SK-N-SH treated with all-trans-retinoic acid at 6 μM for 48 hours (cell line): Measurements from ENCODE around the gene ACP2.
"Not testable (repeated sequence)": the region's sequence is repeated elsewhere in the genome, so short reads cannot be mapped to it uniquely, and the experiment has no call there.

Experiments
- ATAC-seq: fragments of 200-7000 bp; cut with Tn5 transposase; 3 replicates; pipeline ENCODE4 v1.9.1; 2020; ENCODE audit warnings: mild to moderate bottlenecking, moderate library complexity
- ARNTL ChIP-seq: fragments of 450-650 bp; formaldehyde crosslinking; IDR thresholded peaks from 2 replicates; pipeline ENCODE4 v1.5.0; 2020; ENCODE audit warnings: low read depth, mild to moderate bottlenecking, moderate library complexity, borderline replicate concordance
- BACH2 ChIP-seq: fragments of 250-450 bp; sonication (Bioruptor Pico); IDR thresholded peaks from 2 replicates; pipeline ENCODE4 v1.9.0; 2021; ENCODE audit warnings: mild to moderate bottlenecking, borderline replicate concordance
- ESRRG ChIP-seq: fragments of 250-450 bp; sonication (Bioruptor Pico); IDR thresholded peaks from 2 replicates; pipeline ENCODE4 v1.6.1; 2021; ENCODE audit warnings: mild to moderate bottlenecking
- ISL1 ChIP-seq: fragments of 250-450 bp; sonication (Bioruptor Pico); IDR thresholded peaks from 2 replicates; pipeline ENCODE4 v2.1.2; 2022; ENCODE audit warnings: mild to moderate bottlenecking, moderate library complexity
- OSR1 ChIP-seq: fragments of 250-450 bp; sonication (Bioruptor Pico); IDR thresholded peaks from 2 replicates; pipeline ENCODE4 v1.8.0; 2022; ENCODE audit warnings: moderate library complexity, mild to moderate bottlenecking, inconsistent platforms
- RARB ChIP-seq: fragments of 250-450 bp; sonication (Bioruptor Pico); IDR thresholded peaks from 2 replicates; pipeline ENCODE4 v1.8.0; 2021; ENCODE audit warnings: mild to moderate bottlenecking, moderate library complexity
- SNAI2 ChIP-seq: fragments of 250-450 bp; sonication (Bioruptor Pico); IDR thresholded peaks from 2 replicates; pipeline ENCODE4 v1.5.0; 2020; ENCODE audit warnings: mild to moderate bottlenecking, moderate library complexity
- TCF4 ChIP-seq: fragments of 250-450 bp; sonication (Bioruptor Pico); IDR thresholded peaks from 2 replicates; pipeline ENCODE4 v1.8.0; 2021; ENCODE audit warnings: mild to moderate bottlenecking, moderate library complexity, borderline replicate concordance
- TOX ChIP-seq: fragments of 250-450 bp; sonication (Bioruptor Pico); IDR thresholded peaks from 2 replicates; pipeline ENCODE4 v1.8.0; 2021; ENCODE audit warnings: mild to moderate bottlenecking, moderate library complexity, borderline replicate concordance
- ZFP3 ChIP-seq: fragments of 250-450 bp; sonication (Bioruptor Pico); IDR thresholded peaks from 2 replicates; pipeline ENCODE4 v1.5.0; 2020; ENCODE audit warnings: mild to moderate bottlenecking, moderate library complexity
- ZFP30 ChIP-seq: fragments of 450-650 bp; formaldehyde crosslinking; IDR thresholded peaks from 2 replicates; pipeline ENCODE4 v1.5.0; 2022; ENCODE audit warnings: mild to moderate bottlenecking, moderate library complexity
- ZNF565 ChIP-seq: fragments of 450-650 bp; formaldehyde crosslinking; conservative IDR thresholded peaks from 2 replicates; pipeline ENCODE4 v1.5.0; 2020; ENCODE audit warnings: low read depth, mild to moderate bottlenecking, moderate library complexity
- TF ChIP-seq, protein P1 (sequence below): fragments of 250-450 bp; sonication (Bioruptor Pico); IDR thresholded peaks from 2 replicates; pipeline ENCODE4 v1.5.0; 2020; ENCODE audit warnings: mild to moderate bottlenecking, moderate library complexity
- TF ChIP-seq, protein P2 (sequence below): fragments of 250-450 bp; sonication (Bioruptor Pico); IDR thresholded peaks from 2 replicates; pipeline ENCODE4 v1.5.1; 2020; ENCODE audit warnings: low read depth, mild to moderate bottlenecking, moderate library complexity
- TF ChIP-seq, protein P3 (sequence below): fragments of 250-450 bp; sonication (Bioruptor Pico); IDR thresholded peaks from 2 replicates; pipeline ENCODE4 v1.8.0; 2020; ENCODE audit warnings: mild to moderate bottlenecking, moderate library complexity, borderline replicate concordance
- TF ChIP-seq, protein P4 (sequence below): fragments of 250-450 bp; sonication (Bioruptor Pico); IDR thresholded peaks from 2 replicates; pipeline ENCODE4 v1.8.0; 2021; ENCODE audit warnings: low read depth, mild to moderate bottlenecking, moderate library complexity, borderline replicate concordance
- TF ChIP-seq, protein P5 (sequence below): fragments of 250-450 bp; sonication (Bioruptor Pico); IDR thresholded peaks from 2 replicates; pipeline ENCODE4 v1.5.1; 2021; ENCODE audit warnings: mild to moderate bottlenecking, moderate library complexity

ACP2 gene

DNA sequence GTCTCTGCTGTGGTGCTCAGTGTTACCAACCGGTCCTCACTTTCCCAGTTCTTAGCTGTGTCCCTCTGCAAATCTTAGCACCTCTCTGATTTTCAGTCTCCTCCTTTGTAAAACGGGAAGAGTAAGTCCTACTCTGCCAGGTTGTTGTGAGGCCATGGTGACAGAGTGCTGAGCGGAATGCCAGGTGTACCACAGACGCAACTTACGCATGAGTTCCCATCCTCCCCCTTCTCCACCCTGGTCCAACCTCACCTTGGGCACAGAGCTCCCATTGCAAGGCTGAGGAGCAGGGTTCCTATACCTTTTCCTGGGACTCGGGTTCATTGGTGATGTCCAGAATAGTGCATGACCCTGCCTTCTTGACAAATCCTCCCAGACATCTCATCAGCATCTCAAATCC is 41.2 kb downstream of the ACP2 start:
- no peak for ATAC-seq
- TF ChIP-seq, protein P1, sequence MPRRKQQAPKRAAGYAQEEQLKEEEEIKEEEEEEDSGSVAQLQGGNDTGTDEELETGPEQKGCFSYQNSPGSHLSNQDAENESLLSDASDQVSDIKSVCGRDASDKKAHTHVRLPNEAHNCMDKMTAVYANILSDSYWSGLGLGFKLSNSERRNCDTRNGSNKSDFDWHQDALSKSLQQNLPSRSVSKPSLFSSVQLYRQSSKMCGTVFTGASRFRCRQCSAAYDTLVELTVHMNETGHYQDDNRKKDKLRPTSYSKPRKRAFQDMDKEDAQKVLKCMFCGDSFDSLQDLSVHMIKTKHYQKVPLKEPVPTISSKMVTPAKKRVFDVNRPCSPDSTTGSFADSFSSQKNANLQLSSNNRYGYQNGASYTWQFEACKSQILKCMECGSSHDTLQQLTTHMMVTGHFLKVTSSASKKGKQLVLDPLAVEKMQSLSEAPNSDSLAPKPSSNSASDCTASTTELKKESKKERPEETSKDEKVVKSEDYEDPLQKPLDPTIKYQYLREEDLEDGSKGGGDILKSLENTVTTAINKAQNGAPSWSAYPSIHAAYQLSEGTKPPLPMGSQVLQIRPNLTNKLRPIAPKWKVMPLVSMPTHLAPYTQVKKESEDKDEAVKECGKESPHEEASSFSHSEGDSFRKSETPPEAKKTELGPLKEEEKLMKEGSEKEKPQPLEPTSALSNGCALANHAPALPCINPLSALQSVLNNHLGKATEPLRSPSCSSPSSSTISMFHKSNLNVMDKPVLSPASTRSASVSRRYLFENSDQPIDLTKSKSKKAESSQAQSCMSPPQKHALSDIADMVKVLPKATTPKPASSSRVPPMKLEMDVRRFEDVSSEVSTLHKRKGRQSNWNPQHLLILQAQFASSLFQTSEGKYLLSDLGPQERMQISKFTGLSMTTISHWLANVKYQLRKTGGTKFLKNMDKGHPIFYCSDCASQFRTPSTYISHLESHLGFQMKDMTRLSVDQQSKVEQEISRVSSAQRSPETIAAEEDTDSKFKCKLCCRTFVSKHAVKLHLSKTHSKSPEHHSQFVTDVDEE (CRISPR knock-in tag): no peak
- no peak for TF ChIP-seq RARB (CRISPR knock-in tag)
- no peak for TF ChIP-seq SNAI2 (CRISPR knock-in tag)
- no peak for TF ChIP-seq ARNTL (CRISPR knock-in tag)
- TF ChIP-seq OSR1 (CRISPR knock-in tag): no peak
- TF ChIP-seq ZNF565 (CRISPR knock-in tag): no peak
- TF ChIP-seq, protein P2, sequence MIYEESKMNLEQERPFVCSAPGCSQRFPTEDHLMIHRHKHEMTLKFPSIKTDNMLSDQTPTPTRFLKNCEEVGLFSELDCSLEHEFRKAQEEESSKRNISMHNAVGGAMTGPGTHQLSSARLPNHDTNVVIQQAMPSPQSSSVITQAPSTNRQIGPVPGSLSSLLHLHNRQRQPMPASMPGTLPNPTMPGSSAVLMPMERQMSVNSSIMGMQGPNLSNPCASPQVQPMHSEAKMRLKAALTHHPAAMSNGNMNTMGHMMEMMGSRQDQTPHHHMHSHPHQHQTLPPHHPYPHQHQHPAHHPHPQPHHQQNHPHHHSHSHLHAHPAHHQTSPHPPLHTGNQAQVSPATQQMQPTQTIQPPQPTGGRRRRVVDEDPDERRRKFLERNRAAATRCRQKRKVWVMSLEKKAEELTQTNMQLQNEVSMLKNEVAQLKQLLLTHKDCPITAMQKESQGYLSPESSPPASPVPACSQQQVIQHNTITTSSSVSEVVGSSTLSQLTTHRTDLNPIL: no peak
- TF ChIP-seq, protein P3, sequence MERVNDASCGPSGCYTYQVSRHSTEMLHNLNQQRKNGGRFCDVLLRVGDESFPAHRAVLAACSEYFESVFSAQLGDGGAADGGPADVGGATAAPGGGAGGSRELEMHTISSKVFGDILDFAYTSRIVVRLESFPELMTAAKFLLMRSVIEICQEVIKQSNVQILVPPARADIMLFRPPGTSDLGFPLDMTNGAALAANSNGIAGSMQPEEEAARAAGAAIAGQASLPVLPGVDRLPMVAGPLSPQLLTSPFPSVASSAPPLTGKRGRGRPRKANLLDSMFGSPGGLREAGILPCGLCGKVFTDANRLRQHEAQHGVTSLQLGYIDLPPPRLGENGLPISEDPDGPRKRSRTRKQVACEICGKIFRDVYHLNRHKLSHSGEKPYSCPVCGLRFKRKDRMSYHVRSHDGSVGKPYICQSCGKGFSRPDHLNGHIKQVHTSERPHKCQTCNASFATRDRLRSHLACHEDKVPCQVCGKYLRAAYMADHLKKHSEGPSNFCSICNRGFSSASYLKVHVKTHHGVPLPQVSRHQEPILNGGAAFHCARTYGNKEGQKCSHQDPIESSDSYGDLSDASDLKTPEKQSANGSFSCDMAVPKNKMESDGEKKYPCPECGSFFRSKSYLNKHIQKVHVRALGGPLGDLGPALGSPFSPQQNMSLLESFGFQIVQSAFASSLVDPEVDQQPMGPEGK (CRISPR knock-in tag): no peak
- TF ChIP-seq, protein P4, sequence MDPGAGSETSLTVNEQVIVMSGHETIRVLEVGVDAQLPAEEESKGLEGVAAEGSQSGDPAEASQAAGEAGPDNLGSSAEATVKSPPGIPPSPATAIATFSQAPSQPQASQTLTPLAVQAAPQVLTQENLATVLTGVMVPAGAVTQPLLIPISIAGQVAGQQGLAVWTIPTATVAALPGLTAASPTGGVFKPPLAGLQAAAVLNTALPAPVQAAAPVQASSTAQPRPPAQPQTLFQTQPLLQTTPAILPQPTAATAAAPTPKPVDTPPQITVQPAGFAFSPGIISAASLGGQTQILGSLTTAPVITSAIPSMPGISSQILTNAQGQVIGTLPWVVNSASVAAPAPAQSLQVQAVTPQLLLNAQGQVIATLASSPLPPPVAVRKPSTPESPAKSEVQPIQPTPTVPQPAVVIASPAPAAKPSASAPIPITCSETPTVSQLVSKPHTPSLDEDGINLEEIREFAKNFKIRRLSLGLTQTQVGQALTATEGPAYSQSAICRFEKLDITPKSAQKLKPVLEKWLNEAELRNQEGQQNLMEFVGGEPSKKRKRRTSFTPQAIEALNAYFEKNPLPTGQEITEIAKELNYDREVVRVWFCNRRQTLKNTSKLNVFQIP (CRISPR knock-in tag): no peak
- TF ChIP-seq ZFP3 (CRISPR knock-in tag): no peak
- no peak for TF ChIP-seq ESRRG (CRISPR knock-in tag)
- TF ChIP-seq TCF4: no peak
- TF ChIP-seq ZFP30 (CRISPR knock-in tag): no peak
- TF ChIP-seq TOX (CRISPR knock-in tag): no peak
- TF ChIP-seq BACH2 (CRISPR knock-in tag): no peak
- no peak for TF ChIP-seq ISL1 (CRISPR knock-in tag)
- TF ChIP-seq, all 23 proteins: peak for 0

DNA sequence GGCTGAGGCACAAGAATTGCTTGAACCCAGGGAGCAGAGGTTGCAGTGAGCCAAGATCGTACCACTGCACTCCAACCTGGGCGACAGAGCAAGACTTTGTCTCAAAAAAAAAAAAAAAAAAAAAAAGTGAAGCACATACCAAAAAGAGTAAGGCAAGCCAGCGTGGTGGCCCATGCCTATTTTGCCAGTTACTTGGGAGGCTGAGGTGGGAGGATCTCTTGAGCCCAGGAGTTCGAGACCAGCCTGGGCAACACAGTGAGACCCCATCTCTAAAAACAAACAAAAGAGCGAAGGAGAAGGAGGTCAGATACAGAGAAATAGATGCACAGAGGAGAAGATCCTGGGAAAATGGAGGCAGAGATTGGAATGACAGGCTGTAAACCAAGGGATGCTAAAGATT is 42.0 kb downstream of the ACP2 start:
- ATAC-seq: not testable (repeated sequence)

DNA sequence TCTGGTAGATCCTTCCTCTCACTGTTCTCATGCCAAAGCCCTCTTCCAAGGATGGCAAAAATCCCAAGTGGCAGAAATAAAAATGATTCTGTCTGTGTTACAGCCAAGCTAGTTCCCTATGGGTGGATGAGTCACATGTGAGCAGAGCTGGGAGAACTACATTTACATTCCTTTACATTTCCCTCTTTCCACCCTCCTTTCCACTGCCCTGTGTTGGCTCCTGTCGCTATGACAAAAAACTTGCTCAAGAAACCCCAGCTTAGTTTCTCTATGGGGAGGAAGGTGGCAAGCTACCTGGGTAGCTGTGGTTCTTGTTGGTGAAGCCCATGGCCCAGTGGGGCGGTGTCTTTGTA is 44.0 kb downstream of the ACP2 start:
- no peak for TF ChIP-seq ARNTL (CRISPR knock-in tag)
- TF ChIP-seq, protein P1 (CRISPR knock-in tag): no peak
- no peak for TF ChIP-seq ZNF565 (CRISPR knock-in tag)
- TF ChIP-seq, protein P5, sequence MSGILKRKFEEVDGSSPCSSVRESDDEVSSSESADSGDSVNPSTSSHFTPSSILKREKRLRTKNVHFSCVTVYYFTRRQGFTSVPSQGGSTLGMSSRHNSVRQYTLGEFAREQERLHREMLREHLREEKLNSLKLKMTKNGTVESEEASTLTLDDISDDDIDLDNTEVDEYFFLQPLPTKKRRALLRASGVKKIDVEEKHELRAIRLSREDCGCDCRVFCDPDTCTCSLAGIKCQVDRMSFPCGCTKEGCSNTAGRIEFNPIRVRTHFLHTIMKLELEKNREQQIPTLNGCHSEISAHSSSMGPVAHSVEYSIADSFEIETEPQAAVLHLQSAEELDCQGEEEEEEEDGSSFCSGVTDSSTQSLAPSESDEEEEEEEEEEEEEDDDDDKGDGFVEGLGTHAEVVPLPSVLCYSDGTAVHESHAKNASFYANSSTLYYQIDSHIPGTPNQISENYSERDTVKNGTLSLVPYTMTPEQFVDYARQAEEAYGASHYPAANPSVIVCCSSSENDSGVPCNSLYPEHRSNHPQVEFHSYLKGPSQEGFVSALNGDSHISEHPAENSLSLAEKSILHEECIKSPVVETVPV (CRISPR knock-in tag): no peak
- peak; percentile 99 for ATAC-seq
